HG03139 (cell line): ENCODE results near the gene TRPM4.
"Not testable (repeated sequence)": the region's sequence is repeated elsewhere in the genome, so short reads cannot be mapped to it uniquely, and the experiment has no call there.

Experiments
- ATAC-seq: cut with Tn5 transposase; IDR thresholded peaks from one replicate; pipeline ENCODE4 v1.9.1; 2021; ENCODE audit not compliant: unreplicated experiment

Gene TRPM4

GRCh38 chr19:49186108-49186507 lies 28.5 kb downstream of the TRPM4 start:
- no peak for ATAC-seq

DNA sequence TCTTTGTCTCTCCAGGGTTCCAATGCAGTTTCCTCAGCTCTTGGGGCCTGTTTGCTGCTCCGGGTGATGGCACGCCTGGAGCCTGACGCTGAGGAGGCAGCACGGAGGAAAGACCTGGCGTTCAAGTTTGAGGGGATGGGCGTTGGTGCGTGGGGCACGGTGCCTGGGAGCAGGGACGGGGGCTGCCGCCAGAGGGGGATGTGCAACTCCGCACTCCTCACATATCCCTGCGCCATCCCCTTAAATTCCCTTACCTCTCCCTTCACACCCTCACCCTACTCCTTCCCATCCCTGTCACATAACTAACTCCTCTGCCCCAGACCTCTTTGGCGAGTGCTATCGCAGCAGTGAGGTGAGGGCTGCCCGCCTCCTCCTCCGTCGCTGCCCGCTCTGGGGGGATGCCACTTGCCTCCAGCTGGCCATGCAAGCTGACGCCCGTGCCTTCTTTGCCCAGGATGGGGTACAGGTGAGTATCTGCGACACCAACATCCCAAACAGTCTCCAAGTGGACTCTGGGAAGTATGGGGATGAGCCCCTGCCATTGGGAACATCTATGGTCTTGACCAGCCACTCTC lies 31.1 kb downstream of the TRPM4 start:
- no peak for ATAC-seq

GRCh38 chr19:49189259-49189658 lies 31.7 kb downstream of the TRPM4 start:
- ATAC-seq, result no peak

GRCh38 chr19:49190781-49191180 lies 33.2 kb downstream of the TRPM4 start:
- no peak for ATAC-seq

DNA sequence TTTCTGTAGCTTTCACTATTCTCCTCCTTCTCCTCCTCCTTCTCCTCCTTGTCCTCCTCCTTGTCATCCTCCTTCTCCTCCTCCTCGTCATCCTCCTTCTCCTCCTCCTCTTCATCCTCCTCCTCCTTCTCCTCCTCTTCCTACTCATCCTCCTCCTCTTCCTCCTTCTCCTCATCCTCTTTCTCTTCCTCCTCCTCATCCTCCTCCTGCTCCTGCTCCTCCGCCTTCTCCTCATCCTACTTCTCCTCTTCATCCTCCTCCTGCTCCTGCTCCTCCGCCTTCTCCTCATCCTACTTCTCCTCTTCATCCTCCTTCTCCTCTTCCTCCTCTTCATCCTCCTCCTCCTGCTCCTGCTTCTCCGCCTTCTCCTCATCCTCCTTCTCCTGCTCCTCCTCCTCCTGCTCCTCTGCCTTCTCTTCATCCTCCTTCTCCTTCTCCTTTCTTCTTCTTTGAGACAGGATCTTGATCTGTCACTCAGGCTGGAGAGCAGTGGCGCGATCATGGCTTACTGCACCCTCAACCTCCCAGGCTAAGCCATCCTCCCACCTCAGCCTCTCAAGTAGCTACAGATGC lies 36.3 kb downstream of the TRPM4 start:
- ATAC-seq, result no peak

- no peak for ATAC-seq
These were observed 36.8 kb downstream of the TRPM4 start for GRCh38 chr19:49194408-49194807.

DNA sequence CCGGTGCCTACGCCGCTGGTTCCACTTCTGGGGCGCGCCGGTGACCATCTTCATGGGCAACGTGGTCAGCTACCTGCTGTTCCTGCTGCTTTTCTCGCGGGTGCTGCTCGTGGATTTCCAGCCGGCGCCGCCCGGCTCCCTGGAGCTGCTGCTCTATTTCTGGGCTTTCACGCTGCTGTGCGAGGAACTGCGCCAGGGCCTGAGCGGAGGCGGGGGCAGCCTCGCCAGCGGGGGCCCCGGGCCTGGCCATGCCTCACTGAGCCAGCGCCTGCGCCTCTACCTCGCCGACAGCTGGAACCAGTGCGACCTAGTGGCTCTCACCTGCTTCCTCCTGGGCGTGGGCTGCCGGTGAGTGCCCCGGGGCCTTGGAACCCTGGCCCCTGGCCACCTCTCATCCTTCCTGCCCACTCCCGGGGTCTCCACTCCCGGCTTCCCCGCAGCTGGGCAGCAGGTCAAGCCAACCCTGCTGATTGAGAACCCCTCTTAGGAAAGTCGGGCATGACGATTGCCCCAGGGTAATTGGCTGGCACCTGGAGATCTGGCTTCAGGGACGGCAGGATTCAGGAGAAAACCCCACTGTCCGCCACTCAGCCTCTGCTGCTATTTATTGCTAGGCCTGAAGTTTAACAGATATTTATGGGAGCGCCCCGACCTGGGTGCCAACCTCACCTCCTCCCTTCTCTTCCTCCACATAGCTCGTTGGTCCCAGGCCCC lies 39.1 kb downstream of the TRPM4 start:
- ATAC-seq, result no peak

DNA sequence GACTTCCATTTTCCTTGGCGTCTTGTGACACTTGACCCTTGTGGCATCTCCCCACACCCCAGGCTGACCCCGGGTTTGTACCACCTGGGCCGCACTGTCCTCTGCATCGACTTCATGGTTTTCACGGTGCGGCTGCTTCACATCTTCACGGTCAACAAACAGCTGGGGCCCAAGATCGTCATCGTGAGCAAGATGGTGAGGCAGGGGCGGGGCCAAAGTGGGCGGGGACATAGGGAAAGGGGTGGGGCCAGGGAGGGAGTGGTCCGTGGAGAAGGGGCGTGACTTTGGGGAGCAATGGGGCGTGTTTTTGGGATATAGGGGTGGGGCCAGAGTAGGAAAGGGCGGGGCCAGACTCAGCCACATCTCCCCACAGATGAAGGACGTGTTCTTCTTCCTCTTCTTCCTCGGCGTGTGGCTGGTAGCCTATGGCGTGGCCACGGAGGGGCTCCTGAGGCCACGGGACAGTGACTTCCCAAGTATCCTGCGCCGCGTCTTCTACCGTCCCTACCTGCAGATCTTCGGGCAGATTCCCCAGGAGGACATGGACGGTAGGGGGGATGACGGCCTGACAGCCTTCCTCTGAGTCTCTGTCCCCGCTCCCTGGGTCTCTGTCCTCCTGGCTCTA lies 42.8 kb downstream of the TRPM4 start:
- ATAC-seq, result no peak

- no peak for ATAC-seq
These were observed 43.5 kb downstream of the TRPM4 start for GRCh38 chr19:49201042-49201441.

DNA sequence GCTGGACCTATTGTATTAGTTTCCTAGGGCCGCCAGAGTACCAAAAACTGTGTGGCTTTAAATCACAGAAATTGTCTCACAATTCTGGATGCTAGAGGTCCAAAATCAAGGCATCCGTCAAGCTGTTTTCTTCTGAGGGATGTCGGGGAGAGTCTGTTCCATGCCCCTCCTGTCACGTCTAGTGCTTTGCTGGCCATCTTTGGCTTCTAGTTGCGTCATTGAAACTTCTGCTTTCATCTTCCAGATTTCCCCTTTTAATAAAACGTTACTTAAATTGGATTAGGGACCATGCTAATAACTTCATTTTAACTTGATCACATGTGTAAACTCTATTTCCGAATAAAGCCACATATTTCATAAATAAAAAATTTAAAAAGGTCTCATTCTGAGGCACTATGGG lies 47.5 kb downstream of the TRPM4 start:
- ATAC-seq, result no peak

- ATAC-seq, result not testable (repeated sequence)
These were observed 51.9 kb downstream of the TRPM4 start for GRCh38 chr19:49209502-49209901.

DNA sequence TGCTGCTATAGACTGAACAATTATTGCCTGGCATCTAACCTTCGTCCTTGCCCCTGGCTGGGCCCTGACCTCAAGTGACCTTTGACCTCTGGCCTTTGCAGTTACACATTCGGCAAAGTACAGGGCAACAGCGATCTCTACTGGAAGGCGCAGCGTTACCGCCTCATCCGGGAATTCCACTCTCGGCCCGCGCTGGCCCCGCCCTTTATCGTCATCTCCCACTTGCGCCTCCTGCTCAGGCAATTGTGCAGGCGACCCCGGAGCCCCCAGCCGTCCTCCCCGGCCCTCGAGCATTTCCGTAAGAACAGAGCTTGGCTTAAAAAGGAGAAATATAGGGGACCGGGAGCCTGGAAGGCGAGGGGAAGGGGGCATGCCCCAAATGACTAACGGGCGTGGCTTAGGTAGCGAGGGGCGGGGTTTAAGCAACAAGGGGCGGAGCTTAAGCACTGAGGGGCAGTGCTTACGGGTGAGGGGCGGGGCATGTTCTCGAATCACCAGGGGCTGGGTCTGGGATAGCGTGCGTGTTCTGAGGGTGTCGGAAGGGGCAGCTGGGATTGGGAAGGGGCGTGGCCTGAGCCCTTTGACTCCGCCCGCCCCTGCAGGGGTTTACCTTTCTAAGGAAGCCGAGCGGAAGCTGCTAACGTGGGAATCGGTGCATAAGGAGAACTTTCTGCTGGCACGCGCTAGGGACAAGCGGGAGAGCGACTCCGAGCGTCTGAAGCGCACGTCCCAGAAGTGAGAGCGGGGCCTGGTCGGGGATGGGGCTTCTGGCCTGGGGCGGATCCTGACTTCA lies 52.7 kb downstream of the TRPM4 start:
- no peak for ATAC-seq

DNA sequence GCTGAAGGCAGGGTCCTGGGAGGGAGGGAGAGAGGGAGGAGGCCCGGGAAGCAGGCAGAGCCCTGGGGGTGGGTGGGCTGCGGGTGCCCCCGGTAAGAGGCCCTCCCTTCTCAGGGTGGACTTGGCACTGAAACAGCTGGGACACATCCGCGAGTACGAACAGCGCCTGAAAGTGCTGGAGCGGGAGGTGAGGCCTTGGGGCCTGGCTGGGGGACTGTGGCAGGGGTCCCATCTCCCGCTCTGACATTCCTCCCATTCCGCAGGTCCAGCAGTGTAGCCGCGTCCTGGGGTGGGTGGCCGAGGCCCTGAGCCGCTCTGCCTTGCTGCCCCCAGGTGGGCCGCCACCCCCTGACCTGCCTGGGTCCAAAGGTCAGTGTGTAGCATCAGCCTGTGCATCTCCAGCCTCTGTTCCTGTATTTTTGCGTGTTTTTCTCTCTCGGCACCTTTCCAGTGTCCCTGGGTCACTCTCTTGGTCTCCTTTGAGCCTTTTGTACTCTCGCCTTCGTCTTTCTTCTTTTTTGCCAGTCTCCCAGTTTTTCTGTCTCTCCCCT lies 53.4 kb downstream of the TRPM4 start:
- ATAC-seq, result no peak

DNA sequence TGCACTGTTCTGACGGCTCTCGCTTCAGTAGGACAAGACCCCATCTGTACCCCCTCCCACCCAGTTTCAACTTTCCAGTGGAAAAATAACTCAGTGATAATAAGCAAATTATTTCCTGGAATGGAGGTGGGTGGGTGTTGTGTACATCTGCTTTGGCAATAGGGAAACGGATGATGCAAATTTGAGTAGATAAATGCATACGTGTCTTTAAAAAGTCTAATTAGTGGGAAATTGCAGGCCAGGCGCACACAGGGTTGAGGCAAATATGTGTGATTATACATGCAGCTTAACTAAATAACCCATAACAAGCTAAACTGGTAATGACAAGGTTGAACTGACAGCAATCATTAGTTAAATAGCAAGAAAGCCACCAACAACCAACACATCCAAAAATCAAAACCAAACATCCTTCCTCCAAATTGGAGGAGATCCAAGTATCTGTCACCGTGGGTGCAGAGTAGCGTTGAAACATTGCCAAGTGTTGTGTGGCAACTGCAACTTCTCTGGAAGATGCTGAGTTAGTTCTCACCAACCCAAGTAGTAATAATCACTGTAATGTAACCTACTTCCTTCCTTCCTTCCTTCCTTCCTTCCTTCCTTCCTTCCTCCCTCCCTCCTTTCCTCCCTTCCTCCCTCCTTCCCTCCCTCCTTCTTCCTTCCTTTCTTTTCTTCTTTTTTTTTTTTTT lies 54.6 kb downstream of the TRPM4 start:
- no peak for ATAC-seq

DNA sequence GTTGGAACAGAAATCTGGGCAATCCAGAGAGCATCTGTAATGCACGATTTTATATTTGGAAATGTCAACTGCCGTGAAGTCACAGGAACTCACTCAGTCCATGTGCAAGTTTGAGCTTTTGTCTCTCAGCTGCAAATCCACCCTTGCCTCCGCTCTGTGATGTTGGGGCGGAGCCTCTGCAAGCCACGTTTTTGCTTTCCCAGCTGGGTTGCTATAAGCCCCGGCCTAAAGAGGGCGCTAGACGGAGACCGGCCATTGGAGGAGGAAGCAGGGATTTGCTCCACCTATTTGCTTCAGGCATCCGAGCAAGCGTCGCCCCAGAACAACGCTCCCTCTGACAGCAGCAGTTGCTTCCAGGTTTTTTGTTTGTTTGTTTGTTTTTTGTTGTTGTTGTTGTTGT lies 56.2 kb downstream of the TRPM4 start:
- no peak for ATAC-seq

DNA sequence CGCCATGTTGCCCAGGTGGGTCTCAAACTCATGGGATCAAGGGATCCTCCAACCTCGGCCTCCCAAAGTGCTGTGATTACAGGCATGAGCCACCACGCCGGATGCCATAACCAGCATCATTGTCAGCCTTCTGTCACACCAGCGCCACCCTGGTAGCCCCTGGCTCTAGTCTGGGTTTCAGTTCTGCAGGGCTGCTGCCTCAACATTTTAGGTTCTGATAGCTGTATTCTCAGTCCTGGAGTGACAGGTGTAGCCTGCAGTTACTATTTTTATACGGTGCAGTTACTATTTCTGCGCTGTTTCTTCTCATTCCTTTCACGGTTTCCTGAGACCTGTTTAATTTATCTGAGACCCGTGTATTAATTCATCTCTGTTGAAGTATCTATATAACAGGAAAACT lies 57.1 kb downstream of the TRPM4 start:
- no peak for ATAC-seq

DNA sequence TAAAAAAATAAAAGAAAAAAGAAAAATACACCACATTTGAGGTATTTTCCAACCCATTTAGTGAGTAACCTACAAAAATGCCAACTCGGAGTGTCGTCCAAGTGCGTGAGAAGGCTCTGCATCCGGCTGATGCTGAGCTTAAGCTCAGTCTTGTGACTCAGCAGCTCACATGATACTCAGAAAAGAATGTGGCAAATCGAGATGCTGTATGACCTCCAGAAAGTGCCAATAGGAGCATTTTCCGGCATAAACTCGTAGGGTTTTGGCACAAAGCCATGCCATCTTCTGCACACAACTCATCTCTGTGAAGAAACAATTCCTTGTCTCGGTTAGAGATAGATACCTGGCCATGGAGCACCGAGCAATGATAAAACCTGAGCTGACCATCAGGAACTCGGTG lies 58.5 kb downstream of the TRPM4 start:
- no peak for ATAC-seq

- no peak for ATAC-seq
These were observed 59.8 kb downstream of the TRPM4 start for GRCh38 chr19:49217382-49217781.

- ATAC-seq, result no peak
These were observed 64.4 kb downstream of the TRPM4 start for GRCh38 chr19:49222011-49222410.

- no peak for ATAC-seq
These were observed 64.9 kb downstream of the TRPM4 start for GRCh38 chr19:49222528-49222927.

- ATAC-seq, result no peak
These were observed 65.9 kb downstream of the TRPM4 start for GRCh38 chr19:49223472-49223871.
